Vagina (tissue), 2 donors: ENCODE data around the gene NAT10. TPM values are rescaled to one million over a fixed set of nuclear protein-coding genes. Genes with fewer than 3 reads are reported as not detected.

Experiments
- DNase-seq, 2 donors: peaks; one replicate each; pipeline ENCODE4 v3.0.0-alpha.2; 2017; ENCODE audit errors: extremely low spot score in 2 of 2
- H3K27ac ChIP-seq: fragments of 200-600 bp; sonication (generic); one replicate; pipeline ENCODE4 v1.5.1; 2019
- H3K27me3 ChIP-seq: fragments of 200-600 bp; sonication (generic); one replicate; pipeline ENCODE4 v1.5.1; 2019
- H3K36me3 ChIP-seq, 2 donors: fragments of 200-600 bp; sonication (generic); one replicate each; pipeline ENCODE4 v1.5.1; 2017 to 2019
- H3K4me1 ChIP-seq: fragments of 200-600 bp; sonication (generic); one replicate; pipeline ENCODE4 v1.5.1; 2019
- H3K4me3 ChIP-seq, 2 donors: fragments of 200-600 bp; sonication (generic); 1 replicate in 1 of 2; 2 replicates in 1 of 2; pipeline ENCODE4 v1.5.1; 2016 to 2019
- H3K9me3 ChIP-seq: fragments of 200-600 bp; sonication (generic); one replicate; pipeline ENCODE4 v1.5.1; 2019
- CTCF ChIP-seq, 3 experiments: fragments of 450-650 bp in 2 of 3; fragments of 200-600 bp in 1 of 3; sonication (generic) in 1 of 3; IDR thresholded peaks; one replicate each; pipeline ENCODE4 v1.5.1; 2017 to 2019; ENCODE audit warnings: antibody characterized with exemption in 3 of 3, mild to moderate bottlenecking in 2 of 3, moderate library complexity in 2 of 3
- POLR2A ChIP-seq, 2 donors: fragments of 450-650 bp; IDR thresholded peaks; one replicate each; pipeline ENCODE4 v1.6.1; 2017; ENCODE audit warnings: antibody characterized with exemption in 2 of 2, mild to moderate bottlenecking in 2 of 2, moderate library complexity in 2 of 2
- POLR2AphosphoS5 ChIP-seq, 2 donors: sonication (generic); formaldehyde crosslinking; IDR thresholded peaks; one replicate each; pipeline ENCODE4 v1.9.0; 2017; ENCODE audit warnings: antibody characterized with exemption in 2 of 2, mild to moderate bottlenecking in 2 of 2, low read depth in 1 of 2; ENCODE audit not compliant: insufficient read depth in 1 of 2
- intact Hi-C: fragments of 100-400 bp; cut with DNase I; formaldehyde crosslinking; loops from one replicate; pipeline ENCODE4 v1.15.1; 2023
- total RNA-seq: library from RNA; depleted of rRNA; stranded (reverse); fragments of >200 nt; gene quantifications from one replicate; pipeline ENCODE4 v1.2.3, GENCODE V29; 2016

The NAT10 gene
- total RNA-seq, 1 donor from 2014 or later = 24.8 TPM

DNA sequence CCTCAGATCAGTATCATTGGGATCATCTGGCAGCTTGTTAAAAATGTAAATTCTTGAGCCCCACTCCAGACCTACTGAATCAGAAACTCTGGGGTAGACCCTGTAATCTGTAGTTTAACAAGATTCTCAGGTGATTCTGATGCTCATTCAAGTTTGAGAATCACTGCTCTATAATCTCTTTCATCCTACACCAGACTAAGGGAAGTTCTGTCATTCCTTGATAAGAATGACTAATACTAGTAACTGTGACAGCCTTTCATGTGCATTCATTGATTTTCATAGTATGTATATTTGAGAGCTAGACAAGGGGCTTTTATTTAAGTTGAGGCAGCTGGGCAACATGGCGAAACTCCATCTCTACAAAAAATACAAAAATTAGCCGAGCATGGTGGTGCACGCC, 30.0 kb downstream of the NAT10 start:
- Histone ChIP-seq H3K36me3 (peaks cover 0 to 95% of the 10 kb centered on the region in 2 donors), H3K27ac (no peak overlapping the region), H3K4me1 (no peaks in the 10 kb centered on the region), H3K27me3 (no peaks in the 10 kb centered on the region), H3K9me3 (no peaks in the 10 kb centered on the region), H3K4me3 (no peak overlapping the region)
- no peak for DNase-seq
- TF ChIP-seq POLR2A (IDR thresholded peaks at IDR 0.05) (no peak), POLR2AphosphoS5 (IDR thresholded peaks at IDR 0.05; ENCODE audit: insufficient read depth in 1 of 2, low read depth in 1 of 2) (no peak), CTCF (IDR thresholded peaks at IDR 0.05) (no peak)
- intact Hi-C loops = no loop called here

GRCh38 chr11:34136420-34136819, 31.0 kb downstream of the NAT10 start:
- peaks cover 0 to 95% of the 10 kb centered on the region in 2 donors for H3K36me3 ChIP-seq
- H3K4me1 ChIP-seq = no peaks in the 10 kb centered on the region
- DNase-seq = no peak
- H3K9me3 ChIP-seq = no peaks in the 10 kb centered on the region
- no peak overlapping the region for H3K4me3 ChIP-seq
- no peaks in the 10 kb centered on the region for H3K27me3 ChIP-seq
- intact Hi-C loops = no loop called here
- no peak overlapping the region for H3K27ac ChIP-seq
- TF ChIP-seq POLR2AphosphoS5 (IDR thresholded peaks at IDR 0.05; ENCODE audit: insufficient read depth in 1 of 2, low read depth in 1 of 2) = no peak
- TF ChIP-seq CTCF (IDR thresholded peaks at IDR 0.05) = no peak
- TF ChIP-seq POLR2A (IDR thresholded peaks at IDR 0.05) = no peak

- intact Hi-C loops = no loop called here
- H3K4me1 ChIP-seq = no peaks in the 10 kb centered on the region
- H3K9me3 ChIP-seq = no peaks in the 10 kb centered on the region
- H3K27ac ChIP-seq = no peak overlapping the region
- no peak for TF ChIP-seq POLR2AphosphoS5 (IDR thresholded peaks at IDR 0.05; ENCODE audit: insufficient read depth in 1 of 2, low read depth in 1 of 2)
- TF ChIP-seq POLR2A (IDR thresholded peaks at IDR 0.05) = no peak
- TF ChIP-seq CTCF (IDR thresholded peaks at IDR 0.05) = no peak
- H3K4me3 ChIP-seq = no peak overlapping the region
- DNase-seq = no peak
- peaks cover 0 to 95% of the 10 kb centered on the region in 2 donors for H3K36me3 ChIP-seq
- no peaks in the 10 kb centered on the region for H3K27me3 ChIP-seq
Measured at GRCh38 chr11:34139346-34139745, 33.9 kb downstream of the NAT10 start.

GRCh38 chr11:34140149-34140548, 34.7 kb downstream of the NAT10 start:
- TF ChIP-seq POLR2A (IDR thresholded peaks at IDR 0.05) (no peak), POLR2AphosphoS5 (IDR thresholded peaks at IDR 0.05; ENCODE audit: insufficient read depth in 1 of 2, low read depth in 1 of 2) (no peak), CTCF (IDR thresholded peaks at IDR 0.05) (no peak)
- H3K9me3 ChIP-seq = no peaks in the 10 kb centered on the region
- intact Hi-C loops = no loop called here
- no peaks in the 10 kb centered on the region for H3K27me3 ChIP-seq
- DNase-seq = no peak
- no peaks in the 10 kb centered on the region for H3K4me1 ChIP-seq
- H3K27ac ChIP-seq = no peak overlapping the region
- H3K36me3 ChIP-seq = peaks cover 2 to 95% of the 10 kb centered on the region in 2 donors
- H3K4me3 ChIP-seq = no peak overlapping the region

DNA sequence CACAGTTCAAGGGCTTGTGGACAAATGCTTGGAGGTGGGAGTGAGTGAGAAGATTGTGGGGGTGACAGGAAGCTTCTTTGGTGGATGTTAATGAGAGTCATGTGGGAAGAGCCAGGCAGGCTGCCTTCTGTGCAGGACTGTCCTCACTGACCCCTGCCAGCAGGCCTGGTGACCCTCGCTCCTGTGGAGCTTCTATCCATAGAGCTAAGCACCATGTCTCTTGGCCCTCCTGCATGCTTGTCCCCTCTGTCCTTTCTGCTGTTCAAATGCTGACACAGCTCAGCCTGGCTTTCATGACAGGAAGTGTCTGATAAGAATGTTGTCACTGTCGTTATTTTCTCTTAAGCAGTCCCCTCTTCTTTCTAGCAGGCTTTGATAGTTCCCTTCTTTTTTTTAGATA, 37.6 kb downstream of the NAT10 start:
- Histone ChIP-seq H3K4me1 (no peaks in the 10 kb centered on the region), H3K27me3 (no peaks in the 10 kb centered on the region), H3K4me3 (no peak overlapping the region), H3K27ac (no peak overlapping the region), H3K9me3 (no peaks in the 10 kb centered on the region), H3K36me3 (peaks cover 3 to 98% of the 10 kb centered on the region in 2 donors)
- intact Hi-C loops = no loop called here
- no peak for DNase-seq
- TF ChIP-seq CTCF (IDR thresholded peaks at IDR 0.05) (no peak), POLR2AphosphoS5 (IDR thresholded peaks at IDR 0.05; ENCODE audit: insufficient read depth in 1 of 2, low read depth in 1 of 2) (no peak), POLR2A (IDR thresholded peaks at IDR 0.05) (no peak)
